CD4-positive, alpha-beta T cell treated with Interleukin-17A for 1 hour (primary cell): ENCODE results near the gene OR6Y1.

ENCODE experiments used
- DNase-seq: peaks from one replicate; pipeline ENCODE4 v3.0.0-alpha.2; 2020

OR6Y1 gene, protein sequence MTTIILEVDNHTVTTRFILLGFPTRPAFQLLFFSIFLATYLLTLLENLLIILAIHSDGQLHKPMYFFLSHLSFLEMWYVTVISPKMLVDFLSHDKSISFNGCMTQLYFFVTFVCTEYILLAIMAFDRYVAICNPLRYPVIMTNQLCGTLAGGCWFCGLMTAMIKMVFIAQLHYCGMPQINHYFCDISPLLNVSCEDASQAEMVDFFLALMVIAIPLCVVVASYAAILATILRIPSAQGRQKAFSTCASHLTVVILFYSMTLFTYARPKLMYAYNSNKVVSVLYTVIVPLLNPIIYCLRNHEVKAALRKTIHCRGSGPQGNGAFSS

DNA sequence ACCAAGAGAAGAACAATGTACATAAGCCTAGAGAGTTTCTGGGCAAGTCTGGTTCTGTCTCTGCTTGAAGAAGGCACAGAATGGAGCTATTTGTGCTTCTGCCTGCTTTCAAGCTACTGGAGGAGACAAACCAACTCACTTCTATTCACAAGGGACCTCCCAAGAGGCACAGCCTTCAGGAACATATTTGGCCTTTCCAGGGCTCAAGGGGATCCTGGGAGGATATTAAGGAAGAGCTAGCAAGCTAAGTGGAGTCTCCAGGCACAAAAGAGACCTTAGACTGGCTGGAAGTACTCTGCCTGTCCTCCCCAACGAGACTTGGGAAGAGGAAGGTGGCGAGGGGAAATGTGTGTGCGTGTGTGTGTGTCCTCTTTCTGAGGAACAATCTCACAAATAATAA lies at the start of gene OR6Y1:
TSS of gene OR6Y1 (minus strand) at position 54 of the 400 bp plus-strand sequence. CDS start 6,300 bp downstream, outside the sequence.
- DNase-seq = no peak

DNA sequence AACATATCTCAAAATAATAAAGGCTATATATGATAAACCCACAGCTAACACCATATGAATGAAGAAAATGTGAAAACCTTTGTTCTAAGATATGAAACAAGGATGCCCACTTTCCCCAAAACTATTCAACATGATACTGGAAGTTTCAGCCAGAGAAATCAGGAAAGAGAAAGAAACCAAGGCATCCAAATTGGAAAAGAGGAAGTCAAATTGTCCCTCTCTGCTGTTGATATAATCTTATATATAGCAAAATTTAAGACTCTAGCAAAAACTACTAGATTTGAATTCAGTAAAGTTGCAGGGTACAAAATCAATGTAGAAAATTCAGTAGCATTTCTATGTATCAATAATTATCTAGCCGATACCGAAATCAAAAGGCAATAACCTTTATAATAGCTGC lies 46.5 kb upstream of the OR6Y1 start:
- DNase-seq = no peak

DNA sequence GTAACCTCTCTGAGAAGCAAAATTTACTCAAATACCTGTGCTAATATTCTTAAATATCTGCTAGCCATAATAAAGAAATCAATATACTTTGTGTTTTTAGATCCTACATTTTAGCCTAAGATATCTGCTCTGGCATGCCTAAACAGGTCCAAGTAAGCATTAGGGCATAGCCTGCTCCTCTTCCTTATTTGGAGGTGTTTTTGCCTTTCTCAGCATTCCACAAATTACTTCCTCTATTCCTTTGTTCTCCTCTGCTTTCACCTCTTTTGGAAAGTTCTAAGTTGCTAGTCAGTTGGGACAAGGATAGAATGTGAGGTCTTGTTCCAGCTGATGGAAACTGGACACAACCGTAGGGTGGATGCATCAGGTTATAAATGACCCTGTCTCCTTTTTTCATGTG lies 32.7 kb upstream of the OR6Y1 start:
- DNase-seq = no peak

DNA sequence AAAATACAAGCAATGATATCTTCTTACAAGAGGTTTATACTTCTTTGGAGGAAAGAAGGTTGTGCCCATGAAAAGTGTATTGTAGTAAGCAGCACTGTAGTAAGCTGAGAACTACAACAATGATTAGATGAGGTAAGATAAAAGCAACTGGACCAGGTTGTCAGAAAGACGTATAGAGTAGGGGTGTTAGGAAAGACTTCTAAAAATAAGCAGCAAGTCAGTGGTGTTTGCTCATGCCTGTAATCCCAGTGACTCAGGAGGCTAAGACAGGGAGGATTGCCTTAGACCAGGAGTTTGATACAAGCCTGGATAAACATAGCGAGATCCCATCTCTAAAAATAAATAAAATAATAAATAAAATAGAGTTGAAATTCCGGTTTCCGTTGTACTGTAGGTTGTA lies 29.8 kb upstream of the OR6Y1 start:
- DNase-seq = no peak

DNA sequence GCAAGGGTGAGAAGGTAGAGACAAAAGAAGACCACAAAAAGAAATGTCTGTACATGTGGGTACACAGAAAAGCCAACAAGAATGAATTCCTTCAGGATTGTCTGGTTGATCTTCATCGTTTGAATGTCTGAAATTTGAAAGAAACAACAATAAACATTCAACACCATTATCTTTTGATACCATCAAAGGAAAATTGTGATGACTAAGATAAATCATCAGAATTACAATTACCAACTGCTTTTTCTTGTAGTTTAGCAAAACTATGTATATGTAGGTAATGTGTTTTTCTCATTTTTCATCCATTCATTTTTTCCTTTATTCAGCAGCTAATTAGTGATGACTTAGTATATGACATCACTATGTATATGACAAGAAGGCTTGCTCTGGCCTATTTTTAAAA lies 25.5 kb upstream of the OR6Y1 start, which contains the start of gene OR10X1:
TSS of gene OR10X1 (minus strand) at position 167 of the 400 bp plus-strand sequence. CDS start at position 167, 0 bp downstream.
- no peak for DNase-seq

DNA sequence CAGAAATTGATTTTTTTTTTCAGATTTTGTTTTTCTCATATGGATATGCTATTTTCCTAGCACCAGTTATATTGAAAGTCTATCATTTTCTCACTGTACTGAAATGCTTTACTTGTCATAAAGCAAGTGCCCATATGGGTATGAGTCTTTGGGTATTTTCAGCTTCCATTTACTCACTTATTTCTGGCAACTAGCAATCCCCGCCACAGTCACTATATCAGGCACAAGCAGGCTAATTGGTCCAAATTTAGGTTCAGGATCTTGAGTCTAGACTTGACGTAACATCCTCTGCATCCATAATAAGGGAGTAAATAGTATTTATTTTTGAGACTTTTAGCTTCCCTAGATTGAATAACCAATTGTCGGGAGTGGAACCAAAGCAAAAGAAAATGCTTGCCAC lies 23.4 kb upstream of the OR6Y1 start:
- DNase-seq = no peak

DNA sequence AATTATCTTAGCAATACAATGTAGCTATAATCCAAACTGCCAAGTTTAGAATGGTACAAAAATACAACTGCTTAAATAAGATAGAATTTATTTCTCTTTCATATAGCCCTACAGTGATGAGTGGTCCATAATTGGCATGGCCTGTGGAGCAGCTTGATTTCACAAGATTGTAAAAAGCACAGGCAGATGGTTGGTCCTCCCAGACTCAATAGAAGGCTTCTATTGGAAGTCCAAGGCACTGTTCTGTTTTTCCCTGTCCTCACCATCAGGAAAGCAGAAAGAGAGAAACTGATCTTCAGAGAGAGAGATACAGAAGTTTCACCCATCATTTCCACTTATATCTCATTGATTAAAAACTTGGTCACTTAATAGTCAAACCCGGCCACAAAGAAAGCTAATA lies 18.0 kb upstream of the OR6Y1 start:
- no peak for DNase-seq

DNA sequence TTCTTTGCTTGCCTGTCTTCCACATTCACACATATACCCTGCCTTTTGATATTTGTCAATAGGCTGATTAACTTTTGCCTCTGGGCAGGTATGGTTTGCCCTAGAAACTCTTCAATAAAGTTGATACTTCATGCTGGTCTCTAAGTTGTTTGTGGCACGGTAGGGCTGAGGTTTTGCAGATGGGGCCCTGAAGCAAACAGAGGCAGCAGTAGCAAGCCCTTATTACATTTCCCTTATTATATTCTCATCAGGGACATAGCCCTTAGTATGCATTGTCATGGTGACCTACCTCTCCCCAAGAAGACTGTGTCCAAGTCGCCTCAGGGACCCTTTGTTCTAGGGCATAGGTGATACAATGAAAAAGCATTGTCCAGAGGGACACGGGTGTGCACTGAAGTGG lies 16.3 kb upstream of the OR6Y1 start, which contains the start of gene OR6P1:
TSS of gene OR6P1 (minus strand) at position 101 of the 400 bp plus-strand sequence. CDS start 6,976 bp downstream, outside the sequence.
- no peak for DNase-seq

DNA sequence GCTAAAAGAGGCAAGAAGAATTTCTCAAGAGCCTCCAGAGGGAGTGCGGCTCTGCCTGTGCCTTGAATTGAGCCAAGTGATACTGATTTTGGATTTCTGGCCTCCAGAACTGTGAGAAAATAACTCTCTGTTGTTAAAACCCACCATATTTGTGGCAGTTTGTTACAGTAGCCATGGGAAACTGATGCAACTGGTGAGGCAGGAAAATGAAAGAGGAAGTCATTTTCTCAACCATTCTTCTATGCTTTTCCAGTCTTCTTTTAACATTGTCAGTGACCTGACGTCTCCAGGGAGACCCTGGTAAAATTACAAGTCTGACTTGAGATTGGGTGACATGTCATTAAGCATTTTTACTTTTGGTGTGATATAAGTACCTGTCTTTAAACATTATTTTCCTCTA lies 10.4 kb upstream of the OR6Y1 start:
- no peak for DNase-seq

DNA sequence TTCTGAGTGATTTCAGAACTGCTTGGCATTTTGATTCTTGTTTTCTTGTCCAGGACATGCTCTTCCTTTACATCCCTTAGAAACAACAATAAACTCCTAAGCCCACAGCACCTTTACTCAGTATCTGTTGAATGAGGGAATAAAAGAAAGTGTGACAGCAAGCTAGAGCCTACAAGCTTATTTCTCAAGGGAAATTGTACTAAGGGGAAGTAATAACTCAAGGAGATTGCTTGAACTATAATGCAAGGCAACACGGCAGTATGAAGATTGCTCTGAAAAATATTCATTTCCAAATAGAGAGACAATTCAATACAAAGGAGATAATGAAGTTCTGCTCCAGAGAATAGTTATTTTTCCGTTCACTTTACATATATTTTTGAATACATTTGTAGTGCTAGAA lies 9.6 kb upstream of the OR6Y1 start:
- DNase-seq = no peak

DNA sequence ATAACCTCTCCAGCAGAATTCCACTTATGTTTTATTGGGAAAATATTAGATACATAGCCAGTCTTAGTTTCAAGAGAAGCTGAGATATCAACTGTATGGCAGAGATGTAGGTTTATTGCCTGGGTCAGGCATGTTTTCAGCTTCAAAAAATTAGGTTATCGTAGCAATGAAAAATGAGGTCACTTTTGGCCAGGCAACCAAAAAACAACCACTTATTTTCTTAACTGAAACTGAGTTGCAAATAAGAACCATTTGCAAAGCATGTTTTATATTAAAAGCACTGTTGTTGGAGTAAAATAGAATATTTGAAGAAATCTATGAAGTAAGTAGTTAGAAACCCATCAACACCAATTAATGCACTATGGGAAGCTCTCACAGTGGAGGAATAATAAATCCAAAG lies 5.5 kb upstream of the OR6Y1 start:
- no peak for DNase-seq

DNA sequence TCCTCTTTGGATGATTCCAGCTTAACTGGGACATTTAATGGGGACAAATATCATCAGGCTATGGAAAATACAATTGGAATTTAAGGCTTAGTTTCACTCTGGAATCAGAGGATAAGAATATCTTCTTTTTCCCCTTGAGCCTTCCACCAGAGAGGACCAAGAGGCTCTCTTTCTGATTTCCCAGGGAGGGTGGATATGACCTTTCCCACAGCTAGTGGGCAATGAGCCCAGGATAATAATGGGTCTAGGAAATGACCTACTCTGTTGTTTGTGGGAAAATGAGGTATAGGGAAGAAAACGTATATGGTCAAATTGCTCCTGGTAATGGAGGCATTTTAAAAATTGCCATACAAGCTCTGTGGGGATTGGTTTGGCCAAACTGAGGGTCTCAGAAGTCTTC lies 1.9 kb downstream of the OR6Y1 start:
- no peak for DNase-seq

DNA sequence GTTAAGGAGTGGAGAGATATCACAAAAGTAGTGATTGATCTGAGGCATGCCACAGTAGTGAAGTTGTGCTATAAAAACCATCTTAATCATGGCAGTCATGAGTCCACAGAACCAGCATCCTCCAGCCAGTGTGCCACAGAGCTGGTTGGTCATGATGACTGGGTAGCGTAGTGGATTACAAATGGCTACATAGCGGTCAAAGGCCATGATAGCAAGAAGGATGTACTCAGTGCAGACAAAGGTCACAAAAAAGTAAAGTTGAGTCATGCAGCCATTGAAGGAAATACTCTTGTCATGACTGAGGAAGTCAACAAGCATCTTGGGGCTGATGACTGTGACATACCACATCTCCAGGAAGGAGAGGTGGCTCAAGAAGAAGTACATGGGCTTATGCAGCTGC lies 6.7 kb downstream of the OR6Y1 start:
- DNase-seq = no peak

DNA sequence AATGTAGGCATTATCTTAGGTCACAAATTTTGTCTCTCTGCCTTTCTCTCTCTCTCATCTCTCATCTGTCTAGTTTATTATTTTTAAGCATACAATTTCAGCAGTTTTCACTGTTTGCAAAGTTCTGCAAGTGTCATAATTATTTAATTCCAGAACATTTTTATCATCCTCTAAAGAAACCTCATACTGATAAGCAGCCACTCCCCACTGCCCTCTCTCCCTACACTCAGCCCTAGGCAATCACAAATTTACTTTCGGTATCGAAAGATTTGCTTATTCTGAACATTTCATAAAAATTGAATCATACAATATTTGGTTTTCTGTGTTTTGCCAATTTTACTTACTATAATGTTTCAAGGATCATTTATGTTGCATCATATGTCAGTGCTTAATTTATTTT lies 16.6 kb downstream of the OR6Y1 start:
- no peak for DNase-seq

DNA sequence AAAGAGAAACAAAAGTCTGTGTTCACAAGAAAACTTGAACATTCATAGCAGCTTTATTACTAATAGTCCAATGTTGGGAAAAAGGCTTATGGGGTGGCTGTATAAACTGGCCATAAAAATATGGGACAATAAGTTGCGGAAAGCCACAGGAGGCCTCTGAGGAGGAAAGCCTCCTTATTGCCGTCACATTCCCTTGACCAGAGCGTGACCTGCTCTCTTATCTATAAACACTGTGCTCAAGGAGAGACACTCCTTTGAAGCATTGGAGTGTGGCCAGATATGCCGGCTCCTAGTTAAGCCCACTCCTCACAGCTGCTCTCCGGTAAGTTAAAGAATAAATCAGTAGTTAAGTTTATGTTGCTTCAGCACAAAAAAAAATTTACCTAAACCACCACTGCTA lies 19.7 kb downstream of the OR6Y1 start:
- DNase-seq = no peak

DNA sequence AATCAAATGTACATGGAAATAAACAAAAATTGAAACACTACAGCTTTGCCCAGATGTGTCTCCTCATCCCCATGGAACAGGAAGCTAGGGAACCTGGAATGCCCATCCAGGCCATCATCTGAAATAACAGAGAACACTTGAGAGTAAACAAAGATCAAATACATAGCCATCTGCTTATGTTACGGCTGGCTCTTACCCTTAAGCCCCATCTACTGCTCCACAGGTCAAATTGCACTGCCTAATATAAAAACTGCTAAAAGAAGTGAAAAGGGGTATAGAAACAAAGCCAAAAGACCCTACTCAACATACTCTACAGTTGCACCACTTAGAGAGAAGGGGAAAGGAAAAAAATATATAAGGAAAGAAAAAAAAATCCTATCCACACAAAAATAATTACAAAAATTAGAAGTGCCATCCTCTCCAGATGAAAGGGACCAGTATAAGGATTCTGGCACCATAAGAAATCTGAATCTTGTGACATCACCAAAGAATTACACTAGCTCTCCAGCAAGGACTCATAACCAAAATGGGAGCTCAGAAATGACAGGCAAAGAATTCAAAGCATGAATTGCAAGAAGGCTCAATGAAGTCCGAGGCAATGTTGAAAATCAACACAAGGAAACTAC lies 26.9 kb downstream of the OR6Y1 start:
- DNase-seq = peak; percentile 16

DNA sequence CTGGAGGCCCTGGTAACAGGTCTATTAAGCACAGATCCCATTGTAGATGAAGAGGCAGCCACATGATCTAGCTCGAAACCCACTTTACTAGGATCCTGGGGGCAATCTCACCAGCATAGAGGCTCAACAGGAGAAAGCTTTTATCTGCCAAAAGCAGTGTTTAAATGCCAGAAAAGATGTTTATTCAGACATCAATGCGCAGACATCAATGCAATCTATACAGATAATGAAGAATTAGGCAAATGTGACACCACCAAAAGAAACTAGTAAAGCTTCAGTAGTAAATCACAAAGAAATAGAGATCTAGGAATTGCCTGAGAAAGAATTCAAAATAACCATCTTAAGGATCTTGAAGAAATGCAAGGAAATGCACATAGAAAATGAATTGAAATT lies 32.5 kb downstream of the OR6Y1 start:
- DNase-seq = no peak

DNA sequence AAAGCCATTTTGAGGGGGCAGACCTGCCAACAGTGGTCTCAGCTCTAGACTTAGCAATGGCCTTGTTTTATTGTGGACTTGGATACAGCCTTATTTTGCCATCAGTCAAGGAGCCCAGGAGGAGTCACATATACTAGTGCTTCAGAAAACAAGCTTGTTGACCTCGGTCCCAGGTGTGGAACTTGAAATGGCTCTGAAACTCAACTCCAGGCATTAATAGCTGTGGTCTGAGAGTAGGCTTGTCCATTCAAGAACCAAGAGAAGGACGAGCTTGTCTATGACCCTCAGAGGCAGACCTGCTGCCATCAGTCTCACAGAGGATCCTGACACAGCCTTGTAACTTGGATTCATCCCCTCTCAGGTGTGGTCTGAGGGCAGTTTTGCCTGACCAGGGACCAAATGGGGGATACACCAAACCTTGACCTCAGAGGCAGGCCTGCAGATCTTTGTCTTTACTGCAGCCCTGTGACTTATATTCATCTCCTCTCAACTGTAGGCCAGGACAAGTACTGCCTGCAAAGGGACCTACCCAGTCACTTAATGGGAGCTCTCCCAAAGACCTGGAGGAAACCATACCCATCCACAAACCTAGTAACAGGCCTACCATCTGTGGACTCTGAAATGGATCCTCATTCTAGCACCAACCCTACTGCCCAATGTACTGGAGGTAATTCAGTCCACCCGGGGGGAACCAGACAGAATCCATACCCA lies 33.1 kb downstream of the OR6Y1 start:
- DNase-seq = no peak

DNA sequence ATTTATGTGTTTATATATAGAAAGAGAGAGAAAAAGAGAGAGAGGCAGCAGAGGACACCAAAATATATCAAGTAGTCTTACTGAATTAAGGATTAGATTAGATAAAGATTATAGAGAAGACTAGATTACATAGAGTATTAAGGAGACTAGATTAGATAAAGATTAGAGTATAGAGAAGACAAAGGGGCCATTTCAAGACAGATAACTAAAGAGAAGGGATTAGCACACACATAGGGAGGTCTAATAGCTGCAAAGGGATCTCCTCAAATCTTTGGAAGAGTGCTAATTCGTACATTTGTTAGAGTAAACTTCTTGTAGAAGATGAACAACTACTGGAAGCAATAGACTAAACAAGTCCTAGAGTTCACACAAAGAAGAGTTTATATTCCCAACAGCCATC lies 34.2 kb downstream of the OR6Y1 start:
- no peak for DNase-seq

DNA sequence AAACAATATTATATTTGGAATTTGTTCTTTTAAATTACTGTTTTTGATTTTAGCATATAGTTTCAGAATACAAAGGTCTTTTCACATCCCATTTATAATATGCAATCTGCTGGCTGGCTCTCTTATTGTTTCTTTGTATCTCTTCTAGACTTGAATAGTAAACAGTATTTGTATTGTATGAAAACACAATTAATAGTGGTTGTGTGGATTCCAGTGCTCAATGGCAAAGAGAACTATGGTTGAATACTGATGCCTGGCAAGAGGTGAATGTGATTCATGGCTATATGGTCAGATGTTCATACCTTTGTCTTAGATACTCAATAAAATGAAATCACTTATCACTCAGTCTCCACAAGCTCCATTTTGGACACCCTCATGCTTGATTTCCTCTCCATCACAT lies 37.2 kb downstream of the OR6Y1 start:
- no peak for DNase-seq

DNA sequence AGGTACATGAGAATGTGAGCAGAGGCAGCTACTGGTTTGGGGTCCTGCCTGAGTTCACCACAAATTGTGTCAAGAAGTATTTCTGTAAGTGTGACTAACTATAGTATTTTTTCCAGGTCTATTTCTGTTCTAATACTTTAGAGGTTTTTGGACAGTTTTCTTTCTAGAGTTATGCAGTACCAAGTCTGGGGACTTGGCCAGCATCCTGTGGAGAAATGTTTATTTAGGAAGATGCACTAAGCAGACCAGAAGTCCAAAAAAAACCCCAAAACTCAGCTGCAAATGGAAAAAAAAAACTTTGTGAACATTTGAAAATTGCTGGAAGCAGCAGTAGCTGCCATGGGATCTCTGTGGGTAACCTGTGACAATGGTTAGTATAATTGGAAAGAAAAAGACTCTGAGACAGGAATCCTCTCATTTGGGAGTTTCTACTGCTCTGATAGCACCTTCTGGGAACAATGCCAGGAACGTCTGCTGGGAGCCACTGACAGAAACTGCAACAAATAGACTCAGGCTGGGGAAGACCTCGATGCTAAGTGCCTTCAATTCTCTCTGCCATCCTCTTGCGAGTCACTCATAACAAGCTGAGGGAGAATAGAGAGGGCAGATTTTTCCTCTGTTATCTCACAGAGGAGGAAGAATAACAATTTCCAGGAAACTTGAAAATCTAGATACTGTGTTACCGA lies 44.6 kb downstream of the OR6Y1 start:
- no peak for DNase-seq

DNA sequence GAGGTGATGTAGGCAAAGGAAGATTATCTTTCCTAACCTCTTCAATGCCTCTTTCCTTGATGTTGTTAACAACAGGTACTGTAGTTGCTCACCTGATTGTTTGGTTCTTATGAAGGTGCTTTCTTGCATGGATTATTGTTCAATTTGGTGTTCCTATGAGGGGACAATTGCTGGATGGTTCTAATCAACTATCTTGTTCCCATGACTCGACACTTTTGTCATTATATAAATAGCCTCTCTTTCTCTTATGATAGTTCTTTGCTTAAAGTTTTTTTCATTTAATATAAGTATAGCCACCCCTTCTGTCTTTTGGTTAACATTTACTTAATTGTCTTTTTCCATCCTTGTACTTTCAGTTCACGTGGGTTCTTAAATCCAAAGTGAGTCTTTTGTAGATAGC lies 46.7 kb downstream of the OR6Y1 start:
- DNase-seq = no peak

DNA sequence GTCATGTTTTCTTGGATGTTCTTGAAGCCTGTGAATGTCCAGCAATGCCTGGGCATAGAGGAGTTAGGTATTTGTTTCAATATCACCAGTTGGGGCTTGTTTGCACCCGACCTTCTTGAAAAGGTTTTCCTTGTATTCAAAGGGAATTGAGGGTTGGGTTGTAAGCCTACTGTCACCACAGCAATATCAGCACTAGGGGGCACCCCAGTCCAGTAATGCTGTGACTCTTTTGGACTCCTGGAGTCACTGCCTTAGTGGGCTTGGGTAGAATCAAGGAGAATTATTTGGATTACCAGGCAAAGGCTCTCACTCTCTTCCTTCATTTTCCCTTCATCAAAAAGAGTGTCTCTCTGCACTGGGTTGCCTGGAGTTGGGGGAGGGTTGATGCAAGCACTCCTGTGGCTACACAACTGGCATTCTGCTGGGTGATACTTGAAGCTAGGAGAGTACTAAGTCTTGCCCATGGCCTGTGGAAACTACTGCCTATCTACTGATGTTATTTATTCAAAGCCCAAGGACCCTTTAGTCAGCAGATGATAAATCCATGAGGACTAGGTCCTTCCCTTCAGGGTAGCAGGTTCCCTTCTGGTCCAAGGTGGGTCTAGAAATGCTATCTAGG lies 47.7 kb downstream of the OR6Y1 start:
- peak; percentile 53 for DNase-seq
